HL-60 (cell line): ENCODE measurements around the gene MYO3A.

Source experiments
- DNase-seq, 2 experiments: peaks; one replicate each; pipeline ENCODE4 v3.0.0-alpha.2; 2010 to 2020; ENCODE audit warnings: low read depth in 1 of 2, low spot score in 1 of 2
- H3K27ac ChIP-seq: fragments of 250-450 bp; sonication (Bioruptor Pico); replicated peaks from 2 replicates; pipeline ENCODE4 v1.5.1; 2020; ENCODE audit warnings: mild to moderate bottlenecking, moderate library complexity
- H3K27me3 ChIP-seq: fragments of 250-450 bp; sonication (Bioruptor Pico); 2 replicates; pipeline ENCODE4 v1.5.1; 2021; ENCODE audit warnings: mild to moderate bottlenecking, moderate library complexity; ENCODE audit not compliant: insufficient read depth, poor library complexity, severe bottlenecking
- H3K4me3 ChIP-seq: replicated peaks from 2 replicates; pipeline ENCODE4 v1.5.1; 2011; ENCODE audit warnings: mild to moderate bottlenecking, control low read depth, low read length; ENCODE audit not compliant: insufficient read depth
- CTCF ChIP-seq: IDR thresholded peaks from one replicate; pipeline ENCODE4 v1.5.1; 2011; ENCODE audit warnings: low read length, control low read depth, inconsistent platforms; ENCODE audit not compliant: insufficient read depth
- GABPA ChIP-seq: IDR thresholded peaks from 2 replicates; pipeline ENCODE4 v1.6.1; 2012; ENCODE audit warnings: low read depth
- POLR2AphosphoS5 ChIP-seq: IDR thresholded peaks from 2 replicates; pipeline ENCODE4 v1.6.1; 2012; ENCODE audit warnings: low read depth
- REST ChIP-seq: IDR thresholded peaks from 2 replicates; pipeline ENCODE4 v1.6.1; 2012; ENCODE audit warnings: low read depth; ENCODE audit not compliant: insufficient replicate concordance
- SPI1 ChIP-seq: IDR thresholded peaks from 2 replicates; pipeline ENCODE4 v1.6.1; 2012; ENCODE audit warnings: low read depth, mild to moderate bottlenecking, borderline replicate concordance

The MYO3A gene

GRCh38 chr10:25895856-25896255, 38.2 kb upstream of the MYO3A start:
- no peak for TF ChIP-seq POLR2AphosphoS5
- no peak for TF ChIP-seq SPI1
- no peak for TF ChIP-seq GABPA
- TF ChIP-seq REST, result no peak
- no peak for TF ChIP-seq CTCF
- no peak for DNase-seq
- Histone ChIP-seq H3K27ac (no peak overlapping the region), H3K27me3 (no peaks in the 10 kb centered on the region), H3K4me3 (no peak overlapping the region)

- no peak overlapping the region for H3K4me3 ChIP-seq
- TF ChIP-seq POLR2AphosphoS5 (no peak), GABPA (no peak), REST (no peak)
- H3K27me3 ChIP-seq, result no peaks in the 10 kb centered on the region
- no peak overlapping the region for H3K27ac ChIP-seq
- DNase-seq, result no peak
Observed at GRCh38 chr10:25896421-25896820, 37.6 kb upstream of the MYO3A start.

GRCh38 chr10:25899304-25899703, 34.7 kb upstream of the MYO3A start:
- DNase-seq, result no peak
- Histone ChIP-seq H3K27me3 (no peaks in the 10 kb centered on the region), H3K27ac (no peak overlapping the region), H3K4me3 (no peak overlapping the region)
- TF ChIP-seq REST (no peak), GABPA (no peak), CTCF (no peak), POLR2AphosphoS5 (no peak), SPI1 (no peak)

- TF ChIP-seq SPI1, result no peak
- TF ChIP-seq POLR2AphosphoS5, result no peak
- TF ChIP-seq GABPA, result no peak
- no peak for TF ChIP-seq REST
- TF ChIP-seq CTCF, result no peak
- DNase-seq, result no peak
- no peak overlapping the region for H3K27ac ChIP-seq
- H3K27me3 ChIP-seq, result no peaks in the 10 kb centered on the region
- H3K4me3 ChIP-seq, result no peak overlapping the region
Observed at GRCh38 chr10:25901199-25901598, 32.8 kb upstream of the MYO3A start.
